H1 (cell line): ENCODE measurements around the gene INTS7. TPM values are rescaled to one million over a fixed set of nuclear protein-coding genes. Genes with fewer than 3 reads are reported as not detected.

Experiments used
- CTCF ChIA-PET: fragments of 300-600 bp; sonication (Branson Sonifier 250); formaldehyde crosslinking; loops from one replicate; lab custom pipeline; 2021; ENCODE audit not compliant: partially characterized antibody; lab: Charles Lee
- POLR2A ChIA-PET: fragments of 300-600 bp; sonication (Branson Sonifier 250); formaldehyde crosslinking; loops from one replicate; lab custom pipeline; 2021; ENCODE audit warnings: inconsistent platforms; ENCODE audit not compliant: partially characterized antibody; lab: Charles Lee
- DNase-seq, 2 experiments: peaks; one replicate each; pipeline versions ENCODE4 v3.0.0 to v3.0.0-alpha.2; 2010 to 2022; ENCODE audit warnings: low spot score in 2 of 2, low read depth in 1 of 2, mixed read lengths in 1 of 2
- FAIRE-seq: peaks from 2 replicates; lab custom pipeline; 2011; peaks lifted over from hg19 to GRCh38; lab: Jason Lieb, UNC
- H2AFZ ChIP-seq: 2 replicates; pipeline ENCODE4 v1.8.1; 2012; ENCODE audit warnings: low read length, inconsistent platforms
- H2AK5ac ChIP-seq: 2 replicates; pipeline ENCODE4 v1.6.1; 2013; ENCODE audit warnings: low read depth, low read length
- H2BK120ac ChIP-seq: replicated peaks from 2 replicates; pipeline ENCODE3; 2013; ENCODE audit warnings: low read depth, low read length, inconsistent platforms
- H2BK12ac ChIP-seq: 2 replicates; pipeline ENCODE4 v1.6.1; 2013; ENCODE audit warnings: low read depth, low read length
- H2BK15ac ChIP-seq: 2 replicates; pipeline ENCODE4 v1.6.1; 2013; ENCODE audit warnings: low read length
- H2BK20ac ChIP-seq: 2 replicates; pipeline ENCODE4 v1.6.1; 2013; ENCODE audit warnings: low read length
- H2BK5ac ChIP-seq: 2 replicates; pipeline ENCODE4 v1.6.1; 2013; ENCODE audit warnings: low read depth, low read length
- H3K14ac ChIP-seq: 2 replicates; pipeline ENCODE4 v1.6.1; 2013; ENCODE audit warnings: inconsistent platforms; ENCODE audit not compliant: insufficient read length
- H3K18ac ChIP-seq: 2 replicates; pipeline ENCODE4 v1.6.1; 2013; ENCODE audit warnings: low read length; ENCODE audit errors: extremely low read depth
- H3K23ac ChIP-seq: 2 replicates; pipeline ENCODE4 v1.6.1; 2013; ENCODE audit warnings: inconsistent platforms; ENCODE audit not compliant: insufficient read length
- H3K23me2 ChIP-seq: 2 replicates; pipeline ENCODE4 v1.6.1; 2013; ENCODE audit warnings: low read depth, low read length
- H3K27ac ChIP-seq: 2 replicates; pipeline ENCODE4 v1.6.1; 2011; ENCODE audit warnings: low read depth, low read length, inconsistent platforms
- H3K27me3 ChIP-seq, 4 experiments: replicated peaks in 1 of 4; 1 replicate in 1 of 4; 2 replicates in 3 of 4; pipeline versions ENCODE4 v1.6.1 to v1.8.1; 2011 to 2013; ENCODE audit warnings: low read length in 3 of 4, mild to moderate bottlenecking in 3 of 4, inconsistent platforms in 2 of 4, mixed read lengths in 2 of 4, moderate library complexity in 1 of 4; ENCODE audit not compliant: control insufficient read depth in 3 of 4, insufficient read depth in 3 of 4; ENCODE audit errors: extremely low read depth in 1 of 4
- H3K36me3 ChIP-seq, 4 experiments: 2 replicates each; pipeline versions ENCODE4 v1.6.1 to v1.8.1; 2011 to 2013; ENCODE audit warnings: mild to moderate bottlenecking in 4 of 4, low read length in 3 of 4, moderate library complexity in 2 of 4, control low read depth in 1 of 4, inconsistent platforms in 1 of 4; ENCODE audit not compliant: insufficient read depth in 4 of 4, control insufficient read depth in 2 of 4
- H3K4ac ChIP-seq: replicated peaks from 2 replicates; pipeline ENCODE3; 2013; ENCODE audit warnings: low read length, low read depth, mixed read lengths, inconsistent platforms; ENCODE audit not compliant: insufficient read length
- H3K4me1 ChIP-seq, 4 experiments: replicated peaks in 1 of 4; 1 replicate in 1 of 4; 2 replicates in 3 of 4; pipeline versions ENCODE4 v1.6.1 to v1.8.1; 2011 to 2013; ENCODE audit warnings: low read length in 3 of 4, inconsistent platforms in 2 of 4, mixed read lengths in 1 of 4; ENCODE audit not compliant: insufficient read depth in 4 of 4, control insufficient read depth in 3 of 4
- H3K4me2 ChIP-seq, 2 experiments: 2 replicates each; pipeline versions ENCODE4 v1.6.1 to v1.8.1; 2011 to 2013; ENCODE audit warnings: low read depth in 2 of 2, low read length in 2 of 2, control low read depth in 1 of 2, inconsistent platforms in 1 of 2, mild to moderate bottlenecking in 1 of 2; ENCODE audit not compliant: insufficient read depth in 1 of 2
- H3K4me3 ChIP-seq, 4 experiments: fragments of 200-600, 300-600 bp in 1 of 4; sonication (generic), shearing (Covaris generic), sonication (Bioruptor Twin) in 1 of 4; 2 replicates each; pipeline versions ENCODE4 v1.5.1 to v1.8.1; 2011 to 2016; ENCODE audit warnings: low read length in 4 of 4, low read depth in 3 of 4, control low read depth in 2 of 4, inconsistent platforms in 2 of 4, mild to moderate bottlenecking in 2 of 4, mixed read lengths in 1 of 4, moderate library complexity in 1 of 4; ENCODE audit not compliant: insufficient read depth in 2 of 4; ENCODE audit errors: extremely low read depth in 1 of 4
- H3K56ac ChIP-seq: replicated peaks from 2 replicates; pipeline ENCODE3; 2013; ENCODE audit warnings: low read depth, mild to moderate bottlenecking, mixed read lengths, low read length, inconsistent platforms; ENCODE audit not compliant: insufficient read length
- H3K79me1 ChIP-seq: 2 replicates; pipeline ENCODE4 v1.6.1; 2013; ENCODE audit warnings: low read depth, low read length, control low read depth
- H3K79me2 ChIP-seq, 2 experiments: 2 replicates each; pipeline versions ENCODE4 v1.6.1 to v1.8.1; 2012 to 2013; ENCODE audit warnings: low read length in 2 of 2, mild to moderate bottlenecking in 2 of 2, inconsistent platforms in 1 of 2; ENCODE audit not compliant: insufficient read depth in 2 of 2, control insufficient read depth in 1 of 2
- H3K9ac ChIP-seq, 4 experiments: replicated peaks in 1 of 4; 1 replicate in 1 of 4; 2 replicates in 3 of 4; pipeline versions ENCODE4 v1.6.1 to v1.8.1; 2011 to 2013; ENCODE audit warnings: low read depth in 3 of 4, low read length in 3 of 4, control low read depth in 2 of 4, mild to moderate bottlenecking in 2 of 4, moderate library complexity in 2 of 4, inconsistent platforms in 1 of 4; ENCODE audit errors: extremely low read depth in 1 of 4
- H3K9me3 ChIP-seq, 2 experiments: 2 replicates each; pipeline versions ENCODE4 v1.6.1 to v1.8.1; 2012 to 2013; ENCODE audit warnings: mild to moderate bottlenecking in 2 of 2, moderate library complexity in 2 of 2, control low read depth in 1 of 2, inconsistent platforms in 1 of 2, low read depth in 1 of 2, low read length in 1 of 2, mixed read lengths in 1 of 2; ENCODE audit not compliant: insufficient read depth in 2 of 2
- H4K20me1 ChIP-seq, 2 experiments: replicated peaks in 1 of 2; 2 replicates each; pipeline versions ENCODE3 to v1.8.1; 2011 to 2013; ENCODE audit warnings: inconsistent platforms in 2 of 2, low read length in 2 of 2, mild to moderate bottlenecking in 1 of 2; ENCODE audit not compliant: insufficient read depth in 2 of 2, control insufficient read depth in 1 of 2
- H4K5ac ChIP-seq: 2 replicates; pipeline ENCODE4 v1.6.1; 2013; ENCODE audit warnings: low read length, low read depth, mixed read lengths, inconsistent platforms; ENCODE audit not compliant: insufficient read length
- H4K8ac ChIP-seq: 2 replicates; pipeline ENCODE4 v1.8.0; 2013; ENCODE audit warnings: mild to moderate bottlenecking, moderate library complexity, low read length, inconsistent platforms; ENCODE audit not compliant: insufficient read depth; ENCODE audit errors: extremely low read depth
- H4K91ac ChIP-seq: replicated peaks from 2 replicates; pipeline ENCODE3; 2013; ENCODE audit warnings: low read length, mixed read lengths, inconsistent platforms; ENCODE audit not compliant: insufficient read length
- ASH2L ChIP-seq: fragments of 200-600, 300-600 bp; sonication (generic); IDR thresholded peaks from one replicate; pipeline ENCODE4 v1.7.1; 2017; ENCODE audit warnings: low read length
- CBX5 ChIP-seq: fragments of 300-800, 300-1000 bp; sonication (generic); IDR thresholded peaks from 2 replicates; pipeline ENCODE4 v1.7.1; 2016; ENCODE audit warnings: antibody characterized with exemption, low read length, low read depth
- CBX8 ChIP-seq: fragments of 300-800, 300-1000 bp; sonication (generic); IDR thresholded peaks from 2 replicates; pipeline ENCODE4 v1.7.1; 2016; ENCODE audit warnings: low read depth, low read length, borderline replicate concordance
- CHD2 ChIP-seq: IDR thresholded peaks from 2 replicates; pipeline ENCODE4 v1.6.1; 2012; ENCODE audit warnings: low read length, improper control_type of control experiment
- E2F6 ChIP-seq: IDR thresholded peaks from 2 replicates; pipeline ENCODE4 v1.6.1; 2012; ENCODE audit warnings: inconsistent platforms
- EGR1 ChIP-seq: IDR thresholded peaks from 2 replicates; pipeline ENCODE4 v1.6.1; 2011; ENCODE audit warnings: low read depth, low read length, borderline replicate concordance
- GTF2F1 ChIP-seq: IDR thresholded peaks from 2 replicates; pipeline ENCODE4 v1.6.1; 2012; ENCODE audit warnings: low read depth, low read length, improper control_type of control experiment, borderline replicate concordance
- MAFK ChIP-seq: IDR thresholded peaks from 2 replicates; pipeline ENCODE4 v1.6.1; 2012; ENCODE audit warnings: low read depth, mild to moderate bottlenecking, improper control_type of control experiment, low read length
- NRF1 ChIP-seq: IDR thresholded peaks from 2 replicates; pipeline ENCODE4 v1.6.1; 2011; ENCODE audit warnings: mild to moderate bottlenecking, low read depth, low read length, improper control_type of control experiment
- RBBP5 ChIP-seq: IDR thresholded peaks from 2 replicates; pipeline ENCODE4 v1.7.1; 2012; ENCODE audit warnings: low read depth, mild to moderate bottlenecking, inconsistent platforms, low read length, moderate library complexity, borderline replicate concordance
- SAP30 ChIP-seq: fragments of 300-600 bp; sonication (generic); IDR thresholded peaks from 2 replicates; pipeline ENCODE4 v1.7.1; 2012; ENCODE audit warnings: low read length, moderate library complexity, mild to moderate bottlenecking, inconsistent platforms; ENCODE audit not compliant: insufficient read depth, insufficient replicate concordance
- SP4 ChIP-seq: IDR thresholded peaks from 2 replicates; pipeline ENCODE4 v1.6.1; 2012; ENCODE audit warnings: low read length, inconsistent platforms
- SRF ChIP-seq: IDR thresholded peaks from 2 replicates; pipeline ENCODE4 v1.6.1; 2011; ENCODE audit warnings: mild to moderate bottlenecking, low read depth, low read length, moderate library complexity
- TBP ChIP-seq: IDR thresholded peaks from 2 replicates; pipeline ENCODE4 v1.6.1; 2011; ENCODE audit warnings: low read depth, low read length, improper control_type of control experiment
- ZNF274 ChIP-seq: IDR thresholded peaks from 2 replicates; pipeline ENCODE4 v1.7.0; 2012; ENCODE audit warnings: low read length, borderline replicate concordance; ENCODE audit errors: extremely low read depth
- WGBS, 2 experiments: shearing (Covaris generic) in 1 of 2; methylation state at CpG; one replicate each; pipeline versions ENCODE4 v1.1.6 to v1.1.7; 2013 to 2015; ENCODE audit warnings: low lambda C conversion rate in 2 of 2, mixed read lengths in 2 of 2, inconsistent platforms in 1 of 2, low coverage in 1 of 2, missing lambda C conversion rate in 1 of 2; ENCODE audit not compliant: insufficient replicate concordance in 2 of 2, insufficient coverage in 1 of 2, insufficient read length in 1 of 2; ENCODE audit errors: extremely low coverage in 1 of 2, missing lambda C conversion rate in 1 of 2; 5-methylcytosine and 5-hydroxymethylcytosine counted together
- polyA plus RNA-seq, 7 experiments: library from polyadenylated mRNA; depleted of rRNA in 3 of 7; stranded (reverse) in 5 of 7; unstranded in 2 of 7; fragments of >200 nt in 5 of 7; fragments of 200-250 nt in 2 of 7; gene quantifications; 1 replicate in 5 of 7; 2 replicates in 1 of 7; 4 replicates in 1 of 7; pipeline versions ENCODE4 v1.2.1 to v1.2.3, GENCODE V29; 2011 to 2013; ENCODE audit warnings: missing spikeins in 2 of 7, mixed read lengths in 2 of 7
- total RNA-seq: library from RNA; stranded (reverse); fragmentation: NEBNext Ultra II Directional; extraction: Animal tissue kit (Norgen Biotek cat#: 25700); gene quantifications from 2 replicates; pipeline ENCODE4 v1.2.1, GENCODE V29; 2021

Gene INTS7
- total and polyA plus RNA-seq, 2 of the 8 experiments (the other 6 are each of a cell fraction or from before 2014, with no cell fraction given) = 15.2 to 22.4 TPM

- 92% methylated on average over 2 of the region's 2 CpGs; no CpG with 5 or more reads in 1 of the 2 experiments for WGBS, 2 experiments
- no peak overlapping the region for H3K4me2 ChIP-seq
- no peak overlapping the region for H3K18ac ChIP-seq
- no peak overlapping the region for H2BK5ac ChIP-seq
- H3K23me2 ChIP-seq = no peaks in the 10 kb centered on the region; the same call in 1 of the 2 replicates
- H2BK120ac ChIP-seq = no peak overlapping the region
- no peaks in the 10 kb centered on the region for H3K79me1 ChIP-seq
- DNase-seq = no peak
- H3K27ac ChIP-seq = no peak overlapping the region
- H3K4me1 ChIP-seq = no peaks in the 10 kb centered on the region
- no peak overlapping the region for H2AK5ac ChIP-seq
- H4K91ac ChIP-seq = no peak overlapping the region
- H3K9ac ChIP-seq = no peak overlapping the region
- CTCF ChIA-PET = interaction anchor here (0.6 to 1.7 kb wide), 2 partner anchors 8 to 190 kb away, joined by 3 to 6 read pairs; no protein-coding TSS in a partner anchor
- H4K20me1 ChIP-seq = no peaks in the 10 kb centered on the region
- no peak overlapping the region for H3K4me3 ChIP-seq
- FAIRE-seq = no peak
- H3K23ac ChIP-seq = no peak overlapping the region
- no peak overlapping the region for H4K8ac ChIP-seq
- H2AFZ ChIP-seq = no peak overlapping the region
- no peak overlapping the region for H2BK12ac ChIP-seq
- no peaks in the 10 kb centered on the region for H3K27me3 ChIP-seq
- no peak overlapping the region for H3K56ac ChIP-seq
- H3K14ac ChIP-seq = no peak overlapping the region
- H2BK15ac ChIP-seq = no peak overlapping the region
- no peak overlapping the region for H3K4ac ChIP-seq
- no peaks in the 10 kb centered on the region for H3K79me2 ChIP-seq
- H3K9me3 ChIP-seq = no peaks in the 10 kb centered on the region
- H2BK20ac ChIP-seq = no peak overlapping the region
- H3K36me3 ChIP-seq = peaks cover 21 to 88% (median 50%) of the 10 kb centered on the region in 4 experiments
- H4K5ac ChIP-seq = no peak overlapping the region
- POLR2A ChIA-PET = no interaction called here
- TF ChIP-seq SRF (no peak), CHD2 (no peak), NRF1 (no peak), SP4 (no peak), SAP30 (no peak), RBBP5 (no peak), TBP (no peak), ASH2L (no peak), CBX8 (no peak), MAFK (no peak), GTF2F1 (no peak), ZNF274 (no peak), EGR1 (no peak), CBX5 (no peak), E2F6 (no peak)
These were observed 43.5 kb upstream of the INTS7 start for GRCh38 chr1:212078826-212079225.
